NCI-H1048 (cell line): ENCODE results near the gene LHFPL5.

Source experiments
- DNase-seq: peaks from one replicate; lab custom pipeline; 2025; lab: John Stamatoyannopoulos, UW

Gene LHFPL5

DNA sequence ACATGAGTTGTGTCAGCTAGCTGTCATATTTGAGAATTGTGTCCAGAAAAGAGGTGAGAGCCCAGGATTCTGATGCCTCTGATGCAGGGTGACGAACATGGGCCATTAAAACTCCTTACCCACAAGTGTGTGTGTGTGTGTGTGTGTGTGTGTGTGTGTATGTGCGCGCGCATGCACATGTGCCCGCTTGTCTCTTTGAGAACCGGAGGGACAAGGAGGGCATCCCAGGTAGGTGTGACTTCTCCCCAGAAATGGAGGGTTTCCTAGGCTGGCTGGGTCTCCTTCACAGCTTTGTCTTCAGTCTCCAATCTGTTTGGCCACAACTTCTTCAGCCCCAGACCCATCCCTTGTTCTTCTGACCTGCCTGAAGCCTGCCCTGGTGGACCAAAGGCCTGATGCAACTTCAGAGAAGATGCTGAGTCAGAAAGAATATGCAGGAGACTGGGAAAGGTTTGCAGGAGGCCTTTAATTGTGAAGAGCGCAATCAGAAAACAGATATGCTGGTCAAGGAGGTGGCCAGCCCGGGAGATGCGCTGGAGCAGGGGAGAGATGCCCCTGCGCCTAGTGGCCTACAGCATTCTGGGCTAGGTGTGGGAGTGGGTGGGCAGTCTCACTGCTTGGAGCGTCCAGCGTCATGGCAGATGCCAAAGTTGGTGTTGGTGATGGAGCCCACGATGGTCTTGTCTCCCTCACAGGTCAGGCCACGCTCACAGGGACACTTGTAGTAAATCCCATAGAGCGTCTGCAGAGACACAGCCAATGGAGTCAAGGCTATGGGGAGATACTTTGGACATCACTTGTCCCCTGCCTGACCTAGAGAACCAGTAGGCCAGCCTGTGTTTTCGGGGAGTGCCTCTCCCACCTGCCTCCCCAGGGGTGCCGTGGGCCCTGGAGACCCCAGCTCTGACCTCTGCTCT lies 10.4 kb upstream of the LHFPL5 start:
- DNase-seq, result no peak

DNA sequence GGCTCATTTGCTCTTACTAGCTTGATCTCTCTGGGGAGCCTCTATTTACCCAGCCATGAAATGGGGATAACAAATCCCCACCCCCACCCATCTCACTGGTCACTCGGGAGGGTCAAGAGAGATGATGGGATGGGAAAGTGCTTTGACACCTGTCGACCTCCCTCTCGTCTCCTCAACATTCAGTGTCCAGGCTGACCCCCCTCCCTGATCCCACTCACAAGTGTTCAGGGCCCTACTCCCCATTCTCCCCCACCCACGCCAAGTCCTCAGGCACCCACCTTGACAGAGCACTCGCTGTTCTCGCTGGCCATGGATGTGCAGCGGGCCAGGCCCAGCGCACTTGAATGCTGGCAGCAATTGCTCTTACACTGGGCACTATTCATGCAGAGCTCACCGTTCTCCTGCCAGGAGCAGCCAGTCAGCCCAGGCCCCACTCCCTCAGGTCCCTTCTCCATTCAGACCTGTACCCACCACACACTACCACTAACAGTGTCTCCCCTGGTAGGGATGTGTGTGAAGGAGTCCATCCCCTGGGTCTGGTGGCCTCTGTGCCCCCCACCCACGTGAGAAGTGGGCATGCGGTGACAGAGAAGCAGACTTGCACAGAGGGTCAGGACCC lies 9.6 kb upstream of the LHFPL5 start:
- no peak for DNase-seq

DNA sequence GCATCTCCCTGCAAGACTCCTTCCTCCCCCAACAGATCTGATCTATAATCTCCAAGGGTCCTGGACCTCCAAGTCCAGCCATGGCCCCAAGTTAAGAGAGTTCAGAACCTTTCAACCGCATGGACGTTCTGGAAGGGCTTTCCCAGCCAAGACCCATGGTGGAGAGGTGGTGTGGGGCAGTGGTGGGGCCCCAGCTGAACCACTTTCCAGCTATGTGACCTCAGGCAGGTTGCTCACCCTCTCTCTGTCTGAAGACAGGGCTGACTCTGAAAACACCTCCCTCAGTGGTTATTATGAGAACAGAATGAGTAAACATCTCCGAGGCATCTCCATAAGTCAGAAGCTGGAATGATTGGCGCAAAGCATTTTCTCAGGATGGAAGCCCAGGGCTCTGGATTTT lies 8.9 kb upstream of the LHFPL5 start:
- DNase-seq, result no peak

DNA sequence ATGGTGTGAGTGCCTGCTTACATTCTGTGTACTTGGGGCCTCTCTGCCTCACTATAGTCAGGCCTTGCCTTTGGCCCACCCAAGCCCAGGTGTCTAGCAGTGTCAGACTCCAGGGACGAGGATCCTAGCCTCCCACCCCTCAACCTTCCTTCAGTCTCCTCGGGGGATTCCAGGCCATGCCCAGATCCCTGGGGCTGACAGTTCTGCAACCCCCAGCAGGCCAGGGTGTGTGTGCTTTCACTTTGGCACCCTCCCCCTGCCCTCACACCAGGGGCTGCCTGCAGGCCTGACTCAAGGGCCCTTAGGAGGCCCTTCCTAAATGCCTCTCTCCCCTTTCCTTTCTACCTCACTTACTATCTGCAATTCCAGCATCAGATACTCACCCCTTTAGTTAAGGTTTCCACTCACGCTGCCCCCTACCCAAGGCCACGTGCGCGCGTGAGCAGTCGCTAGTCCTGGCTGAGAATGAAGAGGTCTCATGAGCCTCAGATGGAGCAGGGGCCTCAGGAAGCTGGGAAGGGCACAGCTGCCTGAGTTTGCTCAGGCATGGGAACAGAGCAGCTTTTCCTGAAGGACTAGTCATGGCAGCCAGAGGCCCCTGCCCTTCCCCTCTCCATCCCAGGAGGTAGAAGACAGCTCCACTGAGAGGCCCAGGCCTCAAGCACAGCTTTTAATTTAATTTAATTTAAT lies 7.2 kb upstream of the LHFPL5 start:
- DNase-seq, result no peak

DNA sequence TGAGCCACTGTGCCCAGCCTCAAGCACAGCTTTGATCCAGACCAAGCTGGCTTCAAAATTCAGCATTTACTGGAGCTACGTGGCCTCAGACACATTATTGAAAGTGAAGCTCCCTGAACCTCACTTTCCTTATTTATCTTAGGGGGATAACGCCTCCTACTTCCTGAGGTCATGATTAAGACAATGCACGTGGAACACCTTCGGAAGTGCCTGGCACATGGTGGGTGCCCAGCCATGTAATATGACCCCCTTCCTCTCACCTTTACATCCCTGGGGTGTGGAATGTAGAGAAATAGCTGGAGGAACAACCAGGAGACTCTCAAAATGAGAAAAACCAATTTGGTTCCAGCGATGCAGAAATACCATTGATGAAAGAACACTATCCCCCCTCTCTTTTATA lies 6.4 kb upstream of the LHFPL5 start:
- no peak for DNase-seq

DNA sequence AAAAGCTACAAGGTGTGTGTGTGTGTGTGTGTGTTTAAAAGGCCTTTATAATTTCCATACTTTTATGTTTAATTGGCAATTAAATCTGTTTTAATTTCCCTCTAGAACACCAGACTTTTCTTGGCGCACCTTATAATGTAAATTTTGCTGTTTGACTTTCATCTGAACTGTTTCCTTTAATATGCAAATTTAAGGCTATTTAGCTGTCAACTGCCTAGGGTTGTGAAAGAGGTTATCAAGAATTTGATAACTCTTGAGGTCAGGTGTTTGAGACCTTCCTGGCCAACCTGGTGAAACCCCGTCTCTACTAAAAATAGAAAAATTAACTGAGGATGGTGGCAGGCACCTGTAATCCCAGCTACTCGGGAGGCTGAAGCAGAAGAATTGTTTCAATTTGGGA lies 4.0 kb upstream of the LHFPL5 start:
- DNase-seq, result no peak

DNA sequence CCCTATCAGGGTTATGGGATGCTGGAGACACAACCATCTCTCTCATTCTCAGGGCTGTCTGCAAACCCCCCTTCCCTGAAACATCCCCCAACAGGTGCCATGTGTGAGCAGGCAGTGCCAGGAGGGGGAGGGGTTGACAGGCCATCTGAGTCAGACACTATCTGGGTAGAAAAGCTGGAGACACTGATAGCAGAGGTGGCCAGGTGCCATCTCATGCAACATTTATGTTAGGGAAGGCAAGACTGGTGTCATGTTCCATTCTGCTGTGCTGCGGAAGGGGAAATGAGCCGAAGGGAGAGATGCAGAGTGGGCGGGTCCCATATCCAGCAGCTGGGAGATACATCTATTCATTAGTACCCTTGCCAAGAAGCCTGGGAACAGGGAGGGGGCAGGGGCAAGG lies 3.5 kb downstream of the LHFPL5 start:
- no peak for DNase-seq

DNA sequence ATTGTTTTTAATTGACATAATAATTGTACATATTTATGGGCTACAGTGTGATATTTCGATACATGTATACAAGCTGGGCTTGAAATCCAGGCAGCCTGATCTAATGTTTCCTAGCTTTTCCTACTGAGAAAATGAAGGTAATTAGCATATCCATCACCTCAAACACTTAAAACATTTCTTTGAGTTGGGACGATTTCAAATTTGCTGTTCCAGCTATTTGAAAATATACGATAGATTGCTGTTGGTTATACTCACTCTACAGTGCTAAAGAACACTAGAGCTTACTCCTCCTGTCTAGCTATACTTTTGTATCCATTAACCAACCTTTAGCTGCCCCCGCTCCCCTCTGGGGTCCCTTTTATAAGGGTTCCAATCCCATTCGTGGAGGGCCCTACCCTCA lies 4.7 kb downstream of the LHFPL5 start:
- no peak for DNase-seq

DNA sequence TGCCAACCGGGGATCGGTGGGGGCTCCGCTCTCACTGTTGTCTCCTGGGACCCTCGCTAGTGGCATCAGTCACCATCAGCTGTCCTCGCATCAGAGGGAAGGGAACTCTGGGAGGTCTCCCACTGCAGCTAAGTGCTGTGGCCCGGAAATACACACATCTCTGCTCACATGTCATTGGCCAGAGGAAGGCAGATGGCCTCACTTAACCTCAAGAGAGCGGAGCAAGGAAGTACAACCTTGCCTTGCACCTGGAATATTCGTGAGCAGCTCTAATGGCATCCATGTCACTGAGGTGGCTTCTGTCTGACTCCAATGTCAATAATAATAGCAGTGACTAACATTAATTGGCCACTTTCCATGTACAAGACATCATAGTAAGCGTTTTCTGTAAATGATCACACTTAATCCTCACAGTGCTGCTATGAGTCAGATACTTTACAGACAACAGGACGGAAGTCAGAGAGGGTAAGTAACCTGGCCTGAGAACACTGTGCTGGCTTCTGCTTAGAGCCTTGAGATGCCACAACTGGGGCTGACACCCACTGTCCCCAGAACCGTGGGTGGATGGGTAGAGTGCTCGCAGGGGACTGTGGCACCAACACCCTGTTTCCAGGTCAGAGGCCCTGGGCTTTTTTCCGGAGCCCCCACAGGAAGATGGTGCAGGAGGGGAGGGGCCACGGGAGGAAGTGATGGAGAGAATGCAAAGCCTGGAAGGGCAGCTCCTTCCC lies 6.0 kb downstream of the LHFPL5 start:
- DNase-seq, result no peak

DNA sequence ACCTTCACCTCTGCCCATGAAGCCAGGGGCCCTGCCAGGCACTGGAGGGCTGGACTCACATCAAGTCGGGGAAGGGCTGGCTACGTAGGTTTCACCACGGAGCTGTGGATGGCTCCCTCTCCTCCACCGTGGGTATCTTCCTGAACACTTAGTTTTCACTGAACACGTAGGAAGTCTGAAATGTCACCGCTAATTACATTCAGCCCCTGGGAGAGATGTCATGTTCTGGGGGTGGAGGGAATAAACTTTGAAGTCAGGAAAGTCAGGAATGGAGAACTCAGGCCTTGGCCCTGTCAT lies 6.5 kb downstream of the LHFPL5 start:
- no peak for DNase-seq

DNA sequence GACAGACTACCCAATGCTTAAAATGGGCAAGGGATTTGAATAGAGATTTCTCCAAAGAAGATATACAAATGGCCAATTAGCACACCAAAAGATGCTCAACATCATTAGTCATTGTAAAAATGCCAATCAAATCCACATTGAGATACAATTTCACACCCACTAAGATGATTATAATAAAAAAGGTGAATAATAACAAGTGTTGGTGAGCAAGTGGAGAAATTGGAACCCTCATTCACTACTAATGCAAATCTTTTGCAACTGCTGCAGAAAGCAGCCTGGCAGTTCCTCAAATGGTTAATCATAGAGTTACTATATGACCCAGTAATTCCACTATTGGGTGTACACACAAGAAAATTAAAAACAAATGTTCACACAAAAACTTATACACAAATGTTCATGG lies 12.4 kb downstream of the LHFPL5 start:
- no peak for DNase-seq

DNA sequence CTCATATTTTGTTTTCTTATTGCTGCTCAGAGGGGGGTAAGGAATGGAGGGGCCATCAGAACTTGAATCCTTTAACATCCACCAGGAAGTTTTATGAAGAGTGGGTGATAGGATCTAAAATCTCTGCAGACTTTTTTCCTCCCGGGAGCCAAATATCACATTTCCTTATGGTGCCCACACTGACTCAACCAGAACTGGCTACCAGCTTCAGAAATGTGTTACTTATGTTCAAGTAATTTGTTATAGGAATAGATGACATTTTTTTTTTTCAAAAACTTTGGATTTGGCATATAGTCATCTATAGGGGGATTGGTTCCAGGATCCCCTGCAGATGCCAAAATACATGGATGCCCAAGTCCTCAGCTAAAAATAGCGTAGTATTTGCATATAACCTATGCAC lies 18.4 kb downstream of the LHFPL5 start:
- DNase-seq, result no peak

DNA sequence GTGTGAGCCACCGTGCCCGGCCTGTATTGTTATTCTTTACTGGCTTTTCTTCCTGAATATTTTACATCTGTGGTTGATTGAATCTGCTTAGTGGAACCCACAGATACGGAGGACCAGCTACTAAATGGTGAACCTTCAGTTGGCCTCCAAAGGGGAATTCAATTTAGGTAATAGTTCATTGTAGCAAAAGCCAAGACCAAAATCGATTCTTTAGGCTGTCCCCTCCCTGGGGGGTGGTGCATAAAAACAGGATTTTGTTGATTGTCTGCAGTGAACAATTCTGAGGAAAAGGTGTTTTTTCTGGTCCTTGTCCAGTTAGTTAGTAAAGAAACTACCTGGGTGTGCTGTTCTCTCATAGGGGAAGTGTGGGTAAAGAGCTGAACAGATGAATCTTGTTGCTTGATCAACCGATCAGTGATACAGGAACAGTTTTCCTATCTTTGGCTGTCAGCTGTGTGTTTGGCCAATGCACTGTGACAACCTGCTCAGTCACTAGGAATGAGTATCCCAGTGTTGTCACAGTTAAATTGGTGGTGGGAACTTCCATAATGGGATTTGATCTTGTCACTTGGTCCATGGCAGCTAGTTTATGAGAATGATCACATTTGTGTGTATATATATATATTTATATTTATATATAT lies 19.5 kb downstream of the LHFPL5 start:
- DNase-seq, result no peak

DNA sequence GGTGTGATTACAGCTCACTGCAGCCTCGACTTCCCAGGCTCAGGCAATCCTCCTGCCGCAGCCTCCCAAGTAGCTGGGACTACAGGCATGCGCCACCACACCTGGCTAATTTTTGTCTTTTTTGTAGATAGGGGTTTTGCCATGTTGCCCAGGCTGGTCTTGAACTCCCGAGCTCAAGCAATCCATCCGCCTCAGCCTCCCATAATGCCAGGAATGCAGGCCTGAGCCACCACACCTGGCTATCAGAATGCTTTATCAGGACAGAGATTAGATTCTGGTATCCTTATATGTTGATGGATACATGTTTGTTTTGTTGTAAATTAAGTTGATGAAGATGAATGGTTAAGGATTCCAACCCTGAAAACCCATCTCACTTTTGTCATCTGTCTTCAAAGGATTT lies 24.2 kb downstream of the LHFPL5 start:
- DNase-seq, result no peak

DNA sequence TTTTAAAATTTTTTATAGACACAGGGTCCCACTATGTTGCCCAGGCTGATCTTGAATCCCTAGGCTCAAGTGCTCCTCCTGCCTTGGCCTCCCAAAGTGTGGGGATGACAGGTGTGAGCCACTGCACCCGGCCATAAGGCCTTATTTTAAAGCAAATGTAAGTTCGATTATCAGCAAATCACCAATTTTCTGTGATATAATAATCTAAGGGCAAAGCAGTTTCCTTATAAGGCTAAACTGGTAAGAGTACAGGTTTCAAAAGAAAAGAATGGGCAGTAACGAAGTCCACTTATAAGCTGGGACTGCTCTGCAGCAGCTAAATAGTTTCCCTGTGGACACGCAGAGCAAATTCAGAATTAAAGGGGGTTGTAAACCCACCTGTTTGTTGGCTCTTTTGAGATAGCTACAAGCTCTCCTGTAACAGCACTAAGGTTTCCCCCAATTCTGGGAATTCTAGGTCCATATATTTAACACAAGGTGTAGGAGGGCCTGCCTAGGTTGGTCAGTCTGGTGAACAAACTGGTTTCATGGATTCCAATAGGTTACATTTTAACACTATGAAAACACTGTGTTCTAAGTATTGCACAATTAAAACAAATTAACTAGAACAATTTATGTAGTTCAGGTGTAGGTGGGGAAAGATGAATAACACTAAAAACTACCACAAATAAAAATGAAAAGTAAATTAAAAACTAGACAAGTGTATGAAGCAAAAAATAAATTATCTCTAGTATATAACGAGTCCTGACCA lies 26.3 kb downstream of the LHFPL5 start:
- no peak for DNase-seq

DNA sequence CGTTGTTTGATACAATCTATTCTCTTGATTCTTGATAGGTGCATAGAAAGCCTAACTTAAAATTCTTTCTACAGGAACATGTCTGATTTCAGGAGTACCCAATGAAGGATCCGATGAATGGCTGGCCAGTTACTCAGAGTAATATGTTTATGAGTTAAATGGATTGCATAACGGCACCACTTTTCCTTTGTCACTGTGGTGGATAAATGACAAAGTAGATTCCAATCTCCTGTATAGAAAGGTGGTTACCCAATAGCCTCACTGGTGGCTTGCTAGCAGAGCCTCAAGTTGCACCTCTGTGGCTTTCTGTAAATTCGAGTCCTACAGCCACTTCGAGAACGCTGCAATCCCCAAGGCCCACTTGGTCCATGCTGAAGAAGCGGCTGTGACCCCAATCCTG lies 28.4 kb downstream of the LHFPL5 start:
- no peak for DNase-seq

DNA sequence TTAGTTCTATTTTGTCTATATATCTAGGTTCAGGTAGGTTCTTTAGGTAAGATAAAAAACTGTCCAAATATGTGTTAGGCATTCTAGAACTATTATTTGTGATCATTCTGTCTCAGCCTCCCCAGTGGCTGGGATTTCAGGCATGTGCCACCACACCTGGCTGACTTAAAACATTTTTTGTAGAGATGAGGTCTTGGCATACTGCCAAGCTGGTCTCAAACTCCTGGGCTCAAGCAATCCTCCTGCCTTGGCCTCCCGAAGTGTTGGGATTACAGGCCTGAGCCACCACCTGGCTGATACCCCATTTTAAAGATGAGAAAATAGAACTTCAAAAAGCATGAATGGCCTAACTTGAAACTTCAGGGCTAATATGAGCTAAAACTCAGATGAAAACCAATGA lies 33.9 kb downstream of the LHFPL5 start:
- DNase-seq, result no peak

DNA sequence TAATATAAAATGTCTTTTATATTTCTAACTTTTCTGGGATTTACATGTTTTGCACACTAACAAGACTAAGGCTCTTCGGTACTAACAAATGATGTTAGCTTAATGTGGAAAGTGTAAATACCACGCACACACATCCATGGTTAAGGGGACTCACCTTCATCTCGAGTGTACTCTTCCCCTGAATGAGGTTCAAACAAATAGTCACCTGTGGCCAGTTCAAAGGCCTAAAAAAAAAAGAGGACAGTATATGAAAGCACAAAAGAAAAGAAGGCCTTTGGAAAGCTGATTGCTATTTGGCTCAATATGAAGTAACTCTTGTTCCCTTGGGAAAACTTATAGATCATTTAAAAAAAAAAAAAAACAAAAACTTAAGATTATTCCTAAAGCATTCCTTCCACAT lies 37.2 kb downstream of the LHFPL5 start:
- no peak for DNase-seq

DNA sequence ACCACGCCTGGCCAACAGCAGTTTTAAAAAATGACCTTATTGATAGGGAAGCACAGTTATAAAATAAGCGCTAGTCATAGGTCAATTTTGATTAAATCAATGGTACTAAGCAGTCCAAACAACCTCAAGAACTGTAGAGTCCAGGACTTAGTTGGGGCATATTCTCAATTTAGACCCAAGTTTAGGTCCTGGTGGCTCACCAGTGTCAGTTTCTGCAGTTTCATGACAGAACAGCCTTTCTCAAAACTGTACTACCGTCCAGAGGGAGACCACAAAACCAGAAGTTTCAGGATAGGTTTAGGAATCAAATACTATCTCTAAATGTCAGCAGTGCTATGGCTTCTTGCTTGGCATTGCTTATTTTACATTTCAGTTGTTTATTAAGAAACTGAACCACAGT lies 39.1 kb downstream of the LHFPL5 start:
- no peak for DNase-seq

DNA sequence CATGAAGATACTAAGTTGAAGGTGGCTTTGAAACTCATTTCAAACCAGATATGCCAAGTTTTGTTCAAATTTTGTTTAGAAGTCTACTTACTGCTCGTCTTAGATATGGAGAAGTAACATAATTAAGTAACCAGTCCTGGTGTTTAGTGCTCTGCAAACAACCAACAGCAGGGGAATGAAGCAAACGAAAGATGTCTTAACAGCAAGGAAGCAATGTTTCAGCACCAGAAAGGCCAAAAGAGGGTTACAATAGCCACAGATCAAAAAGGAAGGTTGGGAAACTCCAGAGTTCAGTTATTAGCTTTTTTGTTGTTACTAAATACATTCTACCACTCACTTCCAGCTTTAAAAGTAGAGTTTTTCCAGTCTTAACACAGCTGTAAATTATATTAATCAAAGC lies 45.1 kb downstream of the LHFPL5 start:
- no peak for DNase-seq

DNA sequence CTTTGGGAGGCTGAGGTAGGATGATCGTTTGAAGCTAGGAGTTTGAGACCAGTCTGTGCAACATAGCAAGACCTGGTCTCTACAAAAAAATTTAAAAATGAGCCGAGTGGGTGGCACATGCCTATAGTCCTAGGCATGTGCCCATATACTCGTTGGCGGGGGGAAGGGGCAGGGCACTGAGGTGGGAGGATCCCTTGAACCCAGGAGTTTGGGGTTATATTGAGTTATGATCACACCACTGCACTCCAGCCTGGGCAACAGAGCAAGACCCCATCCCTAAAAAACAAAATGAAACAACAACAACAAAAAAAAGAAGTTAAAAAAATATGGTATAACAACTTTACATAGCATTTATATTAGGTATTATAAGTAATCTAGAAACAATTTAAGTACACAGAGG lies 47.8 kb downstream of the LHFPL5 start:
- DNase-seq, result no peak

DNA sequence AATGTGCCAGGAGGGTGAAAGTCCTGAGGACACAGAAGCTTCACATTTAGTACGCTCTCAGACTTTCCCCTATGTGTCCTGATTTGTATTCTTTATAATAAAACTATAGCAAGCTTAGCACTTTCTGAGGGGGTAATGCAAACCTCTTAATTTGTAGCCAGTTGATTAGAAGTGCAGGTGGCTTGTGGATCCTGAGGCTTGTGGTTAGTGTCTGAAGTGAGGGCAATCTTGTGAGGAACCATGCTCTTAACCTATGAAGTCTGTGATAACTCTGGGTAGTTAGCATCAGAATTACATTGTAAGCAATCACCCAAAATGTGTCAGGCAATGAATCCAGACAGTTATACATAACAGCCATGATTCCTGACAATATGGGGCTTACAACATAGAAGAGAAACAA lies 51.1 kb downstream of the LHFPL5 start:
- no peak for DNase-seq
